Upper lobe of left lung (tissue), 6 donors: ENCODE data around the gene RPRML. TPM values are rescaled to one million over a fixed set of nuclear protein-coding genes. Genes with fewer than 3 reads are reported as not detected.
A peak's percentile ranks its signal among the peaks of the same experiment; 100 is the strongest.

Experiments used
- ATAC-seq, 2 donors: fragments of 200-7000 bp; cut with Tn5 transposase; one replicate each; pipeline ENCODE4 v1.9.1; 2022; ENCODE audit warnings: mild to moderate bottlenecking in 2 of 2, moderate library complexity in 2 of 2; ENCODE audit not compliant: low FRiP score in 2 of 2
- DNase-seq, 2 donors: peaks; one replicate each; pipeline ENCODE4 v3.0.0-alpha.2; 2019 to 2020
- H3K27ac ChIP-seq, 4 donors: fragments of 200-600 bp; sonication (generic); one replicate each; pipeline ENCODE4 v1.5.1; 2016 to 2019
- H3K27me3 ChIP-seq, 4 donors: fragments of 200-600 bp; sonication (generic); one replicate each; pipeline ENCODE4 v1.5.1; 2017 to 2019
- H3K36me3 ChIP-seq, 4 donors: fragments of 200-600 bp; sonication (generic); one replicate each; pipeline ENCODE4 v1.5.1; 2016 to 2019
- H3K4me1 ChIP-seq, 4 donors: fragments of 200-600 bp; sonication (generic); one replicate each; pipeline ENCODE4 v1.5.1; 2018 to 2019
- H3K4me3 ChIP-seq, 4 donors: fragments of 200-600 bp; sonication (generic); one replicate each; pipeline ENCODE4 v1.5.1; 2017 to 2019; ENCODE audit warnings: mild to moderate bottlenecking in 2 of 4, moderate library complexity in 1 of 4
- H3K9me3 ChIP-seq, 4 donors: fragments of 200-600 bp; sonication (generic); one replicate each; pipeline ENCODE4 v1.5.1; 2018 to 2019
- CTCF ChIP-seq, 6 experiments: fragments of 450-650 bp in 4 of 6; fragments of 200-600 bp in 2 of 6; sonication (generic) in 2 of 6; IDR thresholded peaks; one replicate each; pipeline ENCODE4 v1.5.1; 2016 to 2019; ENCODE audit warnings: antibody characterized with exemption in 6 of 6
- EP300 ChIP-seq, 4 donors: sonication (generic); formaldehyde crosslinking; IDR thresholded peaks; one replicate each; pipeline ENCODE4 v1.5.1; 2017; ENCODE audit warnings: antibody characterized with exemption in 4 of 4, control low read depth in 2 of 4
- POLR2A ChIP-seq, 4 donors: fragments of 450-650 bp; IDR thresholded peaks; one replicate each; pipeline ENCODE4 v1.5.1; 2016 to 2017; ENCODE audit warnings: antibody characterized with exemption in 4 of 4, mild to moderate bottlenecking in 2 of 4
- POLR2AphosphoS5 ChIP-seq, 2 donors: sonication (generic); formaldehyde crosslinking; IDR thresholded peaks; one replicate each; pipeline ENCODE4 v1.5.1; 2017; ENCODE audit warnings: antibody characterized with exemption in 2 of 2
- WGBS, 2 donors: methylation state at CpG; one replicate each; pipeline ENCODE4 v1.1.5; 2017 to 2018; 5-methylcytosine and 5-hydroxymethylcytosine counted together
- total RNA-seq, 6 donors: library from RNA; depleted of rRNA in 4 of 6; stranded (reverse); fragments of >200 nt in 4 of 6; gene quantifications; one replicate each; pipeline versions ENCODE4 v1.1.0 to v1.2.1, GENCODE V29; 2016 to 2021
- donor health status: DM: no; HTN: no; CAD: no; lungs with moderate emphysema.
- donor health status: DM: no; HTN: yes; CAD: no; lungs with severe emphysema.

Gene RPRML
- total RNA-seq, 6 donors from 2014 or later = 0.30 to 3.9 (median 0.91) TPM; not detected in 3

GRCh38 chr17:46971647-46972300, 7.3 kb downstream of the RPRML start:
- WGBS, 2 donors = 78 to 81% methylated on average over 10 of the region's 10 CpGs
- Histone ChIP-seq H3K27me3 (no peaks in the 10 kb centered on the region), H3K9me3 (no peaks in the 10 kb centered on the region), H3K27ac (no peak overlapping the region), H3K36me3 (peaks cover 0 to 4% (median 0%) of the 10 kb centered on the region in 4 donors), H3K4me1 (peaks cover 0 to 4% (median 0%) of the 10 kb centered on the region in 4 donors), H3K4me3 (no peak overlapping the region)
- DNase-seq (peak in 1 of 2 donors; percentile 42), ATAC-seq (peak in 1 of 2 donors; percentile 20)
- TF ChIP-seq POLR2AphosphoS5 (IDR thresholded peaks at IDR 0.05) (no peak), POLR2A (IDR thresholded peaks at IDR 0.05) (no peak), CTCF (IDR thresholded peaks at IDR 0.05) (no peak), EP300 (IDR thresholded peaks at IDR 0.05) (no peak)

- DNase-seq = no peak
- no peak overlapping the region for H3K27ac ChIP-seq
- H3K4me3 ChIP-seq = no peak overlapping the region
- no peak for TF ChIP-seq POLR2AphosphoS5 (IDR thresholded peaks at IDR 0.05)
- no peak for TF ChIP-seq CTCF (IDR thresholded peaks at IDR 0.05)
- TF ChIP-seq EP300 (IDR thresholded peaks at IDR 0.05) = no peak
- no peak for TF ChIP-seq POLR2A (IDR thresholded peaks at IDR 0.05)
- no peaks in the 10 kb centered on the region for H3K9me3 ChIP-seq
- ATAC-seq = no peak
- H3K36me3 ChIP-seq = peaks cover 0 to 4% (median 0%) of the 10 kb centered on the region in 4 donors
- peaks cover 0 to 1% (median 0%) of the 10 kb centered on the region in 4 donors for H3K4me1 ChIP-seq
- no peaks in the 10 kb centered on the region for H3K27me3 ChIP-seq
- WGBS, 2 donors = 97 to 98% methylated on average over 8 of the region's 8 CpGs
Observed at GRCh38 chr17:46968896-46969295, 10.2 kb downstream of the RPRML start.

GRCh38 chr17:46968224-46968834, 10.7 kb downstream of the RPRML start:
- Histone ChIP-seq H3K9me3 (no peaks in the 10 kb centered on the region), H3K27me3 (no peaks in the 10 kb centered on the region), H3K4me1 (no peaks in the 10 kb centered on the region), H3K27ac (no peak overlapping the region), H3K36me3 (peaks cover 0 to 4% (median 0%) of the 10 kb centered on the region in 4 donors), H3K4me3 (no peak overlapping the region)
- TF ChIP-seq POLR2AphosphoS5 (IDR thresholded peaks at IDR 0.05) = no peak
- TF ChIP-seq CTCF (IDR thresholded peaks at IDR 0.05) = no peak
- TF ChIP-seq POLR2A (IDR thresholded peaks at IDR 0.05) = no peak
- TF ChIP-seq EP300 (IDR thresholded peaks at IDR 0.05) = no peak
- ATAC-seq (peak in 1 of 2 donors; percentile 7), DNase-seq (no peak)
- 84 to 91% methylated on average over 6 of the region's 6 CpGs for WGBS, 2 donors

GRCh38 chr17:46964315-46965265, 14.5 kb downstream of the RPRML start:
- H3K36me3 ChIP-seq = peaks cover 0 to 4% (median 0%) of the 10 kb centered on the region in 4 donors
- TF ChIP-seq POLR2AphosphoS5 (IDR thresholded peaks at IDR 0.05) (no peak), CTCF (IDR thresholded peaks at IDR 0.05) (no peak), POLR2A (IDR thresholded peaks at IDR 0.05) (no peak), EP300 (IDR thresholded peaks at IDR 0.05) (no peak)
- H3K4me3 ChIP-seq = no peak overlapping the region
- 81 to 94% methylated on average over 9 of the region's 9 CpGs for WGBS, 2 donors
- ATAC-seq (no peak), DNase-seq (no peak)
- no peak overlapping the region for H3K27ac ChIP-seq
- H3K4me1 ChIP-seq = peaks cover 0 to 3% (median 1%) of the 10 kb centered on the region in 4 donors
- no peaks in the 10 kb centered on the region for H3K27me3 ChIP-seq
- H3K9me3 ChIP-seq = no peaks in the 10 kb centered on the region
